Neural cell (in vitro differentiated cells): ENCODE measurements around the gene TMC3. TPM values are rescaled to one million over a fixed set of nuclear protein-coding genes. Genes with fewer than 3 reads are reported as not detected.
"Not testable (repeated sequence)": the region's sequence is repeated elsewhere in the genome, so short reads cannot be mapped to it uniquely, and the experiment has no call there.

Experiments used
- H2AFZ ChIP-seq: fragments of 200-600, 300-800 bp; sonication (generic), shearing (Covaris generic); 2 replicates; pipeline ENCODE4 v1.6.0; 2014; ENCODE audit warnings: low read depth, mild to moderate bottlenecking, antibody characterized with exemption, low read length, moderate library complexity
- H3F3A ChIP-seq: fragments of 200-600 bp; shearing (Covaris generic); 2 replicates; pipeline ENCODE4 v1.6.1; 2016; ENCODE audit warnings: mild to moderate bottlenecking, moderate library complexity, mixed read lengths, antibody characterized with exemption, low read length; ENCODE audit not compliant: insufficient read depth, poor library complexity, severe bottlenecking
- H3K27ac ChIP-seq: fragments of 200-600, 300-800 bp; sonication (generic), shearing (Covaris generic); 2 replicates; pipeline ENCODE4 v1.5.1; 2014; ENCODE audit warnings: mild to moderate bottlenecking, low read length, moderate library complexity
- H3K27me3 ChIP-seq: fragments of 300-800, 200-600 bp; sonication (generic), shearing (Covaris generic); 2 replicates; pipeline ENCODE4 v1.6.0; 2014; ENCODE audit warnings: mild to moderate bottlenecking, low read depth, low read length, moderate library complexity; ENCODE audit not compliant: insufficient read depth
- H3K36me3 ChIP-seq: fragments of 300-800, 200-600 bp; sonication (generic), shearing (Covaris generic); 2 replicates; pipeline ENCODE4 v1.5.1; 2014; ENCODE audit warnings: mild to moderate bottlenecking, antibody characterized with exemption, low read length, moderate library complexity; ENCODE audit not compliant: insufficient read depth
- H3K4me2 ChIP-seq: fragments of 300-800, 200-600 bp; sonication (generic), shearing (Covaris generic); 2 replicates; pipeline ENCODE4 v1.6.0; 2014; ENCODE audit warnings: mild to moderate bottlenecking, low read length
- H3K4me3 ChIP-seq: fragments of 300-800, 200-600 bp; sonication (generic), shearing (Covaris generic); 2 replicates; pipeline ENCODE4 v1.5.1; 2014; ENCODE audit warnings: mild to moderate bottlenecking, low read length, moderate library complexity
- H3K79me2 ChIP-seq: fragments of 200-600 bp; shearing (Covaris generic); replicated peaks from 2 replicates; pipeline ENCODE4 v1.6.0; 2014; ENCODE audit warnings: mild to moderate bottlenecking, low read length, moderate library complexity; ENCODE audit not compliant: insufficient read depth
- H3K9ac ChIP-seq: fragments of 300-800, 200-600 bp; sonication (generic), shearing (Covaris generic); 2 replicates; pipeline ENCODE4 v1.6.1; 2016; ENCODE audit warnings: mild to moderate bottlenecking, low read length, mixed read lengths
- H3K9me2 ChIP-seq: fragments of 200-600 bp; shearing (Covaris generic); 2 replicates; pipeline ENCODE4 v1.6.1; 2016; ENCODE audit warnings: mild to moderate bottlenecking, low read length, mixed read lengths; ENCODE audit not compliant: insufficient read depth
- H3K9me3 ChIP-seq: fragments of 200-600, 300-800 bp; sonication (generic), shearing (Covaris generic); 2 replicates; pipeline ENCODE4 v1.6.1; 2016; ENCODE audit warnings: mild to moderate bottlenecking, mixed run types, low read length, moderate library complexity, mixed read lengths
- H4K20me1 ChIP-seq: fragments of 200-600 bp; shearing (Covaris generic); 2 replicates; pipeline ENCODE4 v1.6.1; 2016; ENCODE audit warnings: mild to moderate bottlenecking, mixed run types; ENCODE audit not compliant: insufficient read depth
- EP300 ChIP-seq: fragments of 450-650 bp; conservative IDR thresholded peaks from 2 replicates; pipeline ENCODE4 v1.6.1; 2014; ENCODE audit warnings: antibody characterized with exemption, mild to moderate bottlenecking, moderate library complexity; ENCODE audit not compliant: poor library complexity, severe bottlenecking
- EZH2 ChIP-seq: fragments of 200-600, 300-800 bp; shearing (Covaris generic), sonication (generic); IDR thresholded peaks from 2 replicates; pipeline ENCODE4 v1.6.1; 2014; ENCODE audit warnings: antibody characterized with exemption, low read length, borderline replicate concordance, mild to moderate bottlenecking; ENCODE audit not compliant: insufficient read depth, poor library complexity, severe bottlenecking
- MXI1 ChIP-seq: fragments of 450-650 bp; conservative IDR thresholded peaks from 2 replicates; pipeline ENCODE4 v1.6.1; 2014; ENCODE audit warnings: antibody characterized with exemption, mild to moderate bottlenecking; ENCODE audit not compliant: poor library complexity, severe bottlenecking
- POLR2AphosphoS5 ChIP-seq: IDR thresholded peaks from 2 replicates; pipeline ENCODE4 v1.6.1; 2012
- RAD21 ChIP-seq: fragments of 450-650 bp; conservative IDR thresholded peaks from 2 replicates; pipeline ENCODE4 v1.6.1; 2014; ENCODE audit warnings: antibody characterized with exemption, mild to moderate bottlenecking, moderate library complexity
- SMC3 ChIP-seq: fragments of 450-650 bp; conservative IDR thresholded peaks from 2 replicates; pipeline ENCODE4 v1.6.1; 2014; ENCODE audit warnings: antibody characterized with exemption, mild to moderate bottlenecking, moderate library complexity; ENCODE audit not compliant: poor library complexity
- TAF1 ChIP-seq: IDR thresholded peaks from 2 replicates; pipeline ENCODE4 v1.6.1; 2012; ENCODE audit warnings: low read depth
- polyA plus RNA-seq: library from polyadenylated mRNA; depleted of rRNA; stranded (reverse); fragments of >200 nt; gene quantifications from 2 replicates; pipeline ENCODE4 v1.2.3, GENCODE V29; 2014
- TF ChIP-seq, protein P1 (sequence below): fragments of 450-650 bp; IDR thresholded peaks from 2 replicates; pipeline ENCODE4 v1.5.1; 2014; ENCODE audit warnings: antibody characterized with exemption, mild to moderate bottlenecking, moderate library complexity; ENCODE audit not compliant: poor library complexity, severe bottlenecking
- TF ChIP-seq, protein P2 (sequence below): IDR thresholded peaks from 2 replicates; pipeline ENCODE4 v1.6.1; 2012; ENCODE audit warnings: borderline replicate concordance

The TMC3 gene
- polyA plus RNA-seq, 1 donor from 2014 or later: not detected

DNA sequence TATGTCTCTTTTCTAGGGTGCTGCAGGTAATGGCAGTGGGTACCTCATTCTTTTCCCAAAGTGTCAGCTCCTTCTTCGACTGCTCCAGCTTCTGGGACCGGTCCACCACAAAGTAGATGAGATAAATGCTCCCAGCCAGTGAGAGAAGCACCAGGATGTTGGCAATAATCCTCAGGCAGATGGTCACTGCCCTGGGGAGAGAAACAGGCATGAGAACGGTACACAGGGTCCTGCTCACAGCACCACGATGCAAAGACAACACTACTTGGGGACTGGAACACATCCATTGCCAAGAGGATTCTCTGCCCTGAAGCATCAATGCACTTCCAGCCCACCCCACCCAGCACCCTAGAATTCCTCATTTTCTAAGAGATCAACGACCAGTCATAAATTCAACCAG is 22.4 kb downstream of the TMC3 start:
- H3K27ac ChIP-seq: no peak overlapping the region
- H3K4me2 ChIP-seq: no peak overlapping the region
- no peaks in the 10 kb centered on the region for H3K27me3 ChIP-seq
- no peaks in the 10 kb centered on the region for H3K9me3 ChIP-seq
- H3F3A ChIP-seq: no peaks in the 10 kb centered on the region
- no peak overlapping the region for H3K9ac ChIP-seq
- no peaks in the 10 kb centered on the region for H3K9me2 ChIP-seq
- no peaks in the 10 kb centered on the region for H4K20me1 ChIP-seq
- no peaks in the 10 kb centered on the region for H3K79me2 ChIP-seq
- H3K36me3 ChIP-seq: no peaks in the 10 kb centered on the region
- TF ChIP-seq, protein P1, sequence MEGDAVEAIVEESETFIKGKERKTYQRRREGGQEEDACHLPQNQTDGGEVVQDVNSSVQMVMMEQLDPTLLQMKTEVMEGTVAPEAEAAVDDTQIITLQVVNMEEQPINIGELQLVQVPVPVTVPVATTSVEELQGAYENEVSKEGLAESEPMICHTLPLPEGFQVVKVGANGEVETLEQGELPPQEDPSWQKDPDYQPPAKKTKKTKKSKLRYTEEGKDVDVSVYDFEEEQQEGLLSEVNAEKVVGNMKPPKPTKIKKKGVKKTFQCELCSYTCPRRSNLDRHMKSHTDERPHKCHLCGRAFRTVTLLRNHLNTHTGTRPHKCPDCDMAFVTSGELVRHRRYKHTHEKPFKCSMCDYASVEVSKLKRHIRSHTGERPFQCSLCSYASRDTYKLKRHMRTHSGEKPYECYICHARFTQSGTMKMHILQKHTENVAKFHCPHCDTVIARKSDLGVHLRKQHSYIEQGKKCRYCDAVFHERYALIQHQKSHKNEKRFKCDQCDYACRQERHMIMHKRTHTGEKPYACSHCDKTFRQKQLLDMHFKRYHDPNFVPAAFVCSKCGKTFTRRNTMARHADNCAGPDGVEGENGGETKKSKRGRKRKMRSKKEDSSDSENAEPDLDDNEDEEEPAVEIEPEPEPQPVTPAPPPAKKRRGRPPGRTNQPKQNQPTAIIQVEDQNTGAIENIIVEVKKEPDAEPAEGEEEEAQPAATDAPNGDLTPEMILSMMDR: no peak
- TF ChIP-seq SMC3: no peak
- no peak for TF ChIP-seq EZH2
- TF ChIP-seq POLR2AphosphoS5: no peak
- TF ChIP-seq, protein P2, sequence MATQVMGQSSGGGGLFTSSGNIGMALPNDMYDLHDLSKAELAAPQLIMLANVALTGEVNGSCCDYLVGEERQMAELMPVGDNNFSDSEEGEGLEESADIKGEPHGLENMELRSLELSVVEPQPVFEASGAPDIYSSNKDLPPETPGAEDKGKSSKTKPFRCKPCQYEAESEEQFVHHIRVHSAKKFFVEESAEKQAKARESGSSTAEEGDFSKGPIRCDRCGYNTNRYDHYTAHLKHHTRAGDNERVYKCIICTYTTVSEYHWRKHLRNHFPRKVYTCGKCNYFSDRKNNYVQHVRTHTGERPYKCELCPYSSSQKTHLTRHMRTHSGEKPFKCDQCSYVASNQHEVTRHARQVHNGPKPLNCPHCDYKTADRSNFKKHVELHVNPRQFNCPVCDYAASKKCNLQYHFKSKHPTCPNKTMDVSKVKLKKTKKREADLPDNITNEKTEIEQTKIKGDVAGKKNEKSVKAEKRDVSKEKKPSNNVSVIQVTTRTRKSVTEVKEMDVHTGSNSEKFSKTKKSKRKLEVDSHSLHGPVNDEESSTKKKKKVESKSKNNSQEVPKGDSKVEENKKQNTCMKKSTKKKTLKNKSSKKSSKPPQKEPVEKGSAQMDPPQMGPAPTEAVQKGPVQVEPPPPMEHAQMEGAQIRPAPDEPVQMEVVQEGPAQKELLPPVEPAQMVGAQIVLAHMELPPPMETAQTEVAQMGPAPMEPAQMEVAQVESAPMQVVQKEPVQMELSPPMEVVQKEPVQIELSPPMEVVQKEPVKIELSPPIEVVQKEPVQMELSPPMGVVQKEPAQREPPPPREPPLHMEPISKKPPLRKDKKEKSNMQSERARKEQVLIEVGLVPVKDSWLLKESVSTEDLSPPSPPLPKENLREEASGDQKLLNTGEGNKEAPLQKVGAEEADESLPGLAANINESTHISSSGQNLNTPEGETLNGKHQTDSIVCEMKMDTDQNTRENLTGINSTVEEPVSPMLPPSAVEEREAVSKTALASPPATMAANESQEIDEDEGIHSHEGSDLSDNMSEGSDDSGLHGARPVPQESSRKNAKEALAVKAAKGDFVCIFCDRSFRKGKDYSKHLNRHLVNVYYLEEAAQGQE: no peak
- no peak for TF ChIP-seq MXI1
- TF ChIP-seq RAD21: no peak
- TF ChIP-seq EP300: no peak
- TF ChIP-seq TAF1: no peak
- no peak overlapping the region for H3K4me3 ChIP-seq
- H2AFZ ChIP-seq: no peak overlapping the region

DNA sequence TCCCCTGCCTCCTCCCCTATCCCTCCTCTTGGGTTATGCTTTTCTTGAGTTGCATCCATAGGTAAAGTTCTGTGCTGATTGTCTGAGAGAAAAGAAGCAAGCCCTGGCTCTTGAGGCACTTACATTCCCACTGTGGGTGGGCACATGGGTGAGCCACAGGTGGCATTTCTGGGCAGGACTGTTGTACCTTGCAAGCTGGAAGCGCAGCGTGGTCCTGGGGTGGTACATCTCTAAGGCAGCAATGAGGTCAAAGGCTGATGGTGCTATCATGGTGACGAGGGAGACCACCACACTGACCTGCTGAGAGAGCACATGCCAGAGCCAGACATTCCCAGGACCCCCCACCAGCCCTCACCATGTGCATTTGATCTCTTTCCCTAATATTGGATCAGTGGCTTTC is 24.7 kb downstream of the TMC3 start:
- H3K27ac ChIP-seq: no peak overlapping the region
- no peak overlapping the region for H3K4me2 ChIP-seq
- H3K9me3 ChIP-seq: no peaks in the 10 kb centered on the region
- no peaks in the 10 kb centered on the region for H4K20me1 ChIP-seq
- H3K4me3 ChIP-seq: no peak overlapping the region
- H3F3A ChIP-seq: no peaks in the 10 kb centered on the region
- TF ChIP-seq POLR2AphosphoS5 (no peak), EZH2 (no peak)
- H3K36me3 ChIP-seq: no peaks in the 10 kb centered on the region
- no peak overlapping the region for H3K9ac ChIP-seq
- H3K79me2 ChIP-seq: no peaks in the 10 kb centered on the region
- H3K9me2 ChIP-seq: no peaks in the 10 kb centered on the region
- no peak overlapping the region for H2AFZ ChIP-seq
- no peaks in the 10 kb centered on the region for H3K27me3 ChIP-seq

DNA sequence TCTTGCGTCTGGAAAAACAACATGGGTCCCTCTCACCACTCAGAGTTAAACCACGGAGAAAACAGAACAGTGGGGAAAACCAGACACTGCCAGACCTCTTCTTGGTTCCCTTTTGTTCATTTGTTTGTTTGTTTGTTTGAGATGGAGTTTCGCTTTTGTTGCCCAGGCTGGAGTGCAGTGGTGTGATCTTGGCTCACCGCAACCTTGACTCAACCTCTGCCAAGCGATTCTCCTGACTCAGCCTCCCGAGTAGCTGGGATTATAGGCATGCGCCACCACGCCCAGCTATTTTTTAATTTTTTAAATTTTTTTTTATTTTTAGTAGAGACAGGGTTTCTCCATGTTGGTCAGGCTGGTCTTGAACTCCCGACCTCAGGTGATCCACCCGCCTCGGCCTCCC is 25.3 kb downstream of the TMC3 start:
- not testable (repeated sequence) for H3K27me3 ChIP-seq, H3K4me3 ChIP-seq, H3K9ac ChIP-seq, H3K27ac ChIP-seq, H3K36me3 ChIP-seq, H3F3A ChIP-seq, H2AFZ ChIP-seq, H3K4me2 ChIP-seq, H3K9me3 ChIP-seq, H3K9me2 ChIP-seq, H4K20me1 ChIP-seq, H3K79me2 ChIP-seq
